ENCODE data around the gene NCAM1. TPM values are rescaled to one million over a fixed set of nuclear protein-coding genes. Genes with fewer than 3 reads are reported as not detected.
A peak's percentile ranks its signal among the peaks of the same experiment; 100 is the strongest.

The NCAM1 gene
- total and polyA plus RNA-seq, 12 donors = 38.7 to 181 (median 111) TPM

- H3K36me3 ChIP-seq (replicated peaks in 1 of 2) = no peaks in the 10 kb centered on the region
- WGBS, 4 donors = 59 to 74% (median 62%) methylated on average over 11 of the region's 11 CpGs
- no peak overlapping the region for H3K4me3 ChIP-seq
- H3K9me3 ChIP-seq (replicated peaks in 1 of 3) = no peaks in the 10 kb centered on the region
- intact Hi-C loops (cut with DNase I) = no loop called here
- H3K4me1 ChIP-seq (replicated peaks in 1 of 2) = peaks cover 7 to 15% of the 10 kb centered on the region in 2 donors
- no peaks in the 10 kb centered on the region for H3K27me3 ChIP-seq
- TF ChIP-seq CTCF (IDR thresholded peaks at IDR 0.05) (no peak), POLR2A (IDR thresholded peaks at IDR 0.05) (no peak)
- H3K27ac ChIP-seq = peak overlapping the region in 3 of 5 donors; percentile 0 to 27 (median 22)
- DNase-seq = peak; percentile 60 to 85 (median 71)
These were observed 53.3 kb downstream of the NCAM1 start for GRCh38 chr11:113014262-113015097.

- peak overlapping the region in 2 of 5 donors; percentile 0 to 27 for H3K27ac ChIP-seq
- H3K4me1 ChIP-seq (replicated peaks in 1 of 2) = peaks cover 7 to 15% of the 10 kb centered on the region in 2 donors
- H3K27me3 ChIP-seq = no peaks in the 10 kb centered on the region
- intact Hi-C loops (cut with DNase I) = no loop called here
- TF ChIP-seq POLR2A (IDR thresholded peaks at IDR 0.05) = no peak
- TF ChIP-seq CTCF (IDR thresholded peaks at IDR 0.05) = no peak
- peak in 1 of 7 donors; percentile 22 for DNase-seq
- H3K36me3 ChIP-seq (replicated peaks in 1 of 2) = no peaks in the 10 kb centered on the region
- no peak overlapping the region for H3K4me3 ChIP-seq
- H3K9me3 ChIP-seq (replicated peaks in 1 of 3) = no peaks in the 10 kb centered on the region
These were observed 53.9 kb downstream of the NCAM1 start for GRCh38 chr11:113015098-113015455.

GRCh38 chr11:113016905-113017304, 55.7 kb downstream of the NCAM1 start:
- intact Hi-C loops (cut with DNase I) = no loop called here
- Histone ChIP-seq H3K27me3 (no peaks in the 10 kb centered on the region), H3K36me3 (replicated peaks in 1 of 2) (no peaks in the 10 kb centered on the region), H3K27ac (peak overlapping the region in 3 of 5 donors; percentile 23 to 71 (median 49)), H3K9me3 (replicated peaks in 1 of 3) (no peaks in the 10 kb centered on the region), H3K4me3 (no peak overlapping the region), H3K4me1 (replicated peaks in 1 of 2) (peaks cover 7 to 15% of the 10 kb centered on the region in 2 donors)
- 26 to 34% (median 32%) methylated on average over 4 of the region's 4 CpGs for WGBS, 4 donors
- peak in 1 of 2 donors; percentile 44 for TF ChIP-seq POLR2A (IDR thresholded peaks at IDR 0.05)
- TF ChIP-seq CTCF (IDR thresholded peaks at IDR 0.05) = no peak
- DNase-seq = peak in 3 of 7 donors; percentile 23 to 37 (median 34)

GRCh38 chr11:113018913-113019312, 57.7 kb downstream of the NCAM1 start:
- Histone ChIP-seq H3K4me3 (no peak overlapping the region), H3K9me3 (replicated peaks in 1 of 3) (no peaks in the 10 kb centered on the region), H3K4me1 (replicated peaks in 1 of 2) (peaks cover 7 to 15% of the 10 kb centered on the region in 2 donors), H3K27ac (no peak overlapping the region), H3K27me3 (no peaks in the 10 kb centered on the region), H3K36me3 (replicated peaks in 1 of 2) (no peaks in the 10 kb centered on the region)
- intact Hi-C loops (cut with DNase I) = no loop called here
- no peak for TF ChIP-seq CTCF (IDR thresholded peaks at IDR 0.05)
- TF ChIP-seq POLR2A (IDR thresholded peaks at IDR 0.05) = no peak
- 86 to 93% (median 90%) methylated on average over 5 of the region's 5 CpGs for WGBS, 4 donors
- no peak for DNase-seq
